Measurements from ENCODE around the gene NAA16. TPM values are rescaled to one million over a fixed set of nuclear protein-coding genes. Genes with fewer than 3 reads are reported as not detected.
"Not testable (repeated sequence)": the region's sequence is repeated elsewhere in the genome, so short reads cannot be mapped to it uniquely, and the experiment has no call there.

Gene NAA16
- total and polyA plus RNA-seq, 10 of the 15 experiments (the other 5 are each of a cell fraction or from before 2014, with no cell fraction given): 5.4 to 18.5 (median 13.2) TPM

DNA sequence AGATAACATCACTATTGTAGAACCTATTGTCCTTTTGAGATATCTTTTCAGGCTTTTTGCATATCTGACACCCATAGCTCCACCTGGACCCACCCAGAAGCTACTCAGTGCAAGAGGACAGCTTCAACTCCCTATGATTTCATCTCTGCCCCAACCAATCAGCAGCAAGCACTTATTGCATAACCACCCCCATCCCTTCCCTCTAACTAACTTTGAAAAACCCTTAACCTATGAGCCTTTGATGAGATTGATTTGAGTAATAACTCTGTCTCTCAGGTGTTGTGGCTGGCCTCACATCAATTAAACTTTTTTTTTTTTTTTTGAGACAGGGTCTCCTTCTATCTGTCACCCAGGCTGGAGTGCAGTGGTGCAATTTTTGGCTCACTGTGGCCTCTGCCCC, 34.2 kb upstream of the NAA16 start (continued):
- TF ChIP-seq BRCA1 (IDR thresholded peaks at IDR 0.05; ENCODE audit: low read depth, low read length) (no peak), SUPT20H (IDR thresholded peaks at IDR 0.05; ENCODE audit: borderline replicate concordance, control insufficient read depth, low read depth, low read length) (no peak), CREM (IDR thresholded peaks at IDR 0.05; ENCODE audit: low read depth) (no peak)
- TF ChIP-seq, protein P1, sequence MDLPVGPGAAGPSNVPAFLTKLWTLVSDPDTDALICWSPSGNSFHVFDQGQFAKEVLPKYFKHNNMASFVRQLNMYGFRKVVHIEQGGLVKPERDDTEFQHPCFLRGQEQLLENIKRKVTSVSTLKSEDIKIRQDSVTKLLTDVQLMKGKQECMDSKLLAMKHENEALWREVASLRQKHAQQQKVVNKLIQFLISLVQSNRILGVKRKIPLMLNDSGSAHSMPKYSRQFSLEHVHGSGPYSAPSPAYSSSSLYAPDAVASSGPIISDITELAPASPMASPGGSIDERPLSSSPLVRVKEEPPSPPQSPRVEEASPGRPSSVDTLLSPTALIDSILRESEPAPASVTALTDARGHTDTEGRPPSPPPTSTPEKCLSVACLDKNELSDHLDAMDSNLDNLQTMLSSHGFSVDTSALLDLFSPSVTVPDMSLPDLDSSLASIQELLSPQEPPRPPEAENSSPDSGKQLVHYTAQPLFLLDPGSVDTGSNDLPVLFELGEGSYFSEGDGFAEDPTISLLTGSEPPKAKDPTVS (IDR thresholded peaks at IDR 0.05; ENCODE audit: low read depth, low read length): no peak

DNA sequence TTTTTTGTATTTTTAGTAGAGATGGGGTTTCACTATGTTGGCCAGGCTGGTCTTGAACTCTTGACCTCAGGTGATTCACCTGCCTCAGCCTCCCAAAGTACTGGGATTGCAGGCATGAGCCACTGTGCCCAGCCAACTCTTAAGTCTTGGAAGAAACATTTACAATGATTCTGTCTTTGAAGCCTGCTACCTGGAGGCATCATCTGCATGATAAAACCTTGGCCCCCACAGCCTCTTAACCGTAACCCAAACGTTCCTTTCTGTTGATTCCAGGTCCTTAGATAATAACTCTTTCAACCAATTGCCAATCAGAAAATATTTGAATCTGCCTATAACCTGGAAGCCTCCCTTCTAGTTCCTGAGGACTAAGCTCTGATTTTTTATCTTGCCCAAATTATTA, 31.9 kb upstream of the NAA16 start:
- H3K9ac ChIP-seq (ENCODE audit: control insufficient read depth, insufficient read depth, low read length); H3K79me2 ChIP-seq (ENCODE audit: control insufficient read depth, insufficient read depth, low read length); FAIRE-seq; H3K4me1 ChIP-seq (ENCODE audit: control insufficient read depth, insufficient read depth, low read length); H3K4me3 ChIP-seq; H3K36me3 ChIP-seq (ENCODE audit: control insufficient read depth in 2 of 2, insufficient read depth in 2 of 2, low read length in 1 of 2); in situ Hi-C loops (cut with MboI); ATAC-seq; DNase-seq (ENCODE audit: low read depth, low spot score); RAD21 ChIA-PET (ENCODE audit: unreplicated experiment); H3K27me3 ChIP-seq (replicated peaks in 1 of 2; ENCODE audit: control insufficient read depth in 2 of 2, insufficient read depth in 2 of 2, low read length in 1 of 2); H3K27ac ChIP-seq (ENCODE audit: control insufficient read depth, insufficient read depth); H2AFZ ChIP-seq (ENCODE audit: control insufficient read depth, low read depth, low read length); H3K9me3 ChIP-seq (replicated peaks; ENCODE audit: control insufficient read depth, insufficient read depth, low read length); H4K20me1 ChIP-seq (ENCODE audit: control insufficient read depth, insufficient read depth); BruUV-seq (replicated peaks); intact Hi-C loops (cut with micrococcal nuclease; ENCODE audit: unreplicated experiment); SMC1A ChIA-PET (ENCODE audit: uncharacterized antibody, unreplicated experiment); H3K4me2 ChIP-seq (ENCODE audit: control insufficient read depth, insufficient read depth); POLR2A ChIA-PET: not testable (repeated sequence)
- 10% methylated on average over 2 of the region's 2 CpGs for WGBS (ENCODE audit: insufficient coverage, insufficient replicate concordance, low lambda C conversion rate, missing lambda C conversion rate)
- CTCF ChIA-PET: interaction anchor here (1.0 kb wide), 1 partner anchor 17 kb away, joined by 3 read pairs; no protein-coding TSS in a partner anchor

DNA sequence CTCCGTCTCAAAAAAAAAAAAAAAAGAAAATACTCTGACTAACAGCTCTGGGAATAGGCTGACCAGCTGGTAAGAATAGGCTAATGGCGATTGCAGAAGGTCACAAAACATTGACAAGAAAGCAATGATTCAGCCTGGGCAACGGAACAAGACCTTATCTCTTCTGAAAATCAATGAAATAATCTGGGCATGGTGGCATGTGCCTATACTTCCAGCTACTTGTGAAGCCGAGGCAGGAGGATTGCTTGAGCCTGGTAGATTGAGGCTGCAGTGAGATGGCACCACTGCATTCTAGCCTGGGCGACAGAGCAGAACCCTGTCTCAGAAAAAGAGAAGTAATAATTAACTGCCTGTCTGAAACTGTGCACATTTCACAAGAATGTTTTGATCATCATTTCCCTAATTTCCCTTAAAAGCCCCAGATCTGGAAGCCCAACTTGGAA, 28.9 kb upstream of the NAA16 start:
- ChIA-PET SMC1A (ENCODE audit: uncharacterized antibody, unreplicated experiment) (no interaction called here), CTCF (interaction anchor here (0.6 kb wide), 1 partner anchor 21 kb away, joined by 3 read pairs; no protein-coding TSS in a partner anchor), RAD21 (ENCODE audit: unreplicated experiment) (interaction anchor here (0.6 kb wide), 1 partner anchor 593 kb away, joined by 3 read pairs; no protein-coding TSS in a partner anchor), POLR2A (no interaction called here)
- Histone ChIP-seq H3K4me1 (ENCODE audit: control insufficient read depth, insufficient read depth, low read length) (no peaks in the 10 kb centered on the region), H3K4me2 (ENCODE audit: control insufficient read depth, insufficient read depth) (no peak overlapping the region), H3K9me3 (replicated peaks; ENCODE audit: control insufficient read depth, insufficient read depth, low read length) (no peaks in the 10 kb centered on the region), H3K4me3 (no peak overlapping the region), H3K27me3 (replicated peaks in 1 of 2; ENCODE audit: control insufficient read depth in 2 of 2, insufficient read depth in 2 of 2, low read length in 1 of 2) (no peaks in the 10 kb centered on the region), H3K79me2 (ENCODE audit: control insufficient read depth, insufficient read depth, low read length) (no peaks in the 10 kb centered on the region), H3K27ac (ENCODE audit: control insufficient read depth, insufficient read depth) (no peak overlapping the region), H3K36me3 (ENCODE audit: control insufficient read depth in 2 of 2, insufficient read depth in 2 of 2, low read length in 1 of 2) (no peaks in the 10 kb centered on the region), H3K9ac (ENCODE audit: control insufficient read depth, insufficient read depth, low read length) (no peak overlapping the region), H4K20me1 (ENCODE audit: control insufficient read depth, insufficient read depth) (no peaks in the 10 kb centered on the region), H2AFZ (ENCODE audit: control insufficient read depth, low read depth, low read length) (no peak overlapping the region)
- in situ Hi-C loops (cut with MboI) (no loop called here), intact Hi-C loops (cut with micrococcal nuclease; ENCODE audit: unreplicated experiment) (no loop called here)
- DNase-seq (ENCODE audit: low read depth, low spot score) (no peak), FAIRE-seq (no peak), ATAC-seq (peak; percentile 75)
- no TSS peak for BruUV-seq (replicated peaks)
- TF ChIP-seq, protein P2, sequence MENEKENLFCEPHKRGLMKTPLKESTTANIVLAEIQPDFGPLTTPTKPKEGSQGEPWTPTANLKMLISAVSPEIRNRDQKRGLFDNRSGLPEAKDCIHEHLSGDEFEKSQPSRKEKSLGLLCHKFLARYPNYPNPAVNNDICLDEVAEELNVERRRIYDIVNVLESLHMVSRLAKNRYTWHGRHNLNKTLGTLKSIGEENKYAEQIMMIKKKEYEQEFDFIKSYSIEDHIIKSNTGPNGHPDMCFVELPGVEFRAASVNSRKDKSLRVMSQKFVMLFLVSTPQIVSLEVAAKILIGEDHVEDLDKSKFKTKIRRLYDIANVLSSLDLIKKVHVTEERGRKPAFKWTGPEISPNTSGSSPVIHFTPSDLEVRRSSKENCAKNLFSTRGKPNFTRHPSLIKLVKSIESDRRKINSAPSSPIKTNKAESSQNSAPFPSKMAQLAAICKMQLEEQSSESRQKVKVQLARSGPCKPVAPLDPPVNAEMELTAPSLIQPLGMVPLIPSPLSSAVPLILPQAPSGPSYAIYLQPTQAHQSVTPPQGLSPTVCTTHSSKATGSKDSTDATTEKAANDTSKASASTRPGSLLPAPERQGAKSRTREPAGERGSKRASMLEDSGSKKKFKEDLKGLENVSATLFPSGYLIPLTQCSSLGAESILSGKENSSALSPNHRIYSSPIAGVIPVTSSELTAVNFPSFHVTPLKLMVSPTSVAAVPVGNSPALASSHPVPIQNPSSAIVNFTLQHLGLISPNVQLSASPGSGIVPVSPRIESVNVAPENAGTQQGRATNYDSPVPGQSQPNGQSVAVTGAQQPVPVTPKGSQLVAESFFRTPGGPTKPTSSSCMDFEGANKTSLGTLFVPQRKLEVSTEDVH (IDR thresholded peaks at IDR 0.05; ENCODE audit: low read depth, partially characterized antibody): no peak
- TF ChIP-seq, protein P3, sequence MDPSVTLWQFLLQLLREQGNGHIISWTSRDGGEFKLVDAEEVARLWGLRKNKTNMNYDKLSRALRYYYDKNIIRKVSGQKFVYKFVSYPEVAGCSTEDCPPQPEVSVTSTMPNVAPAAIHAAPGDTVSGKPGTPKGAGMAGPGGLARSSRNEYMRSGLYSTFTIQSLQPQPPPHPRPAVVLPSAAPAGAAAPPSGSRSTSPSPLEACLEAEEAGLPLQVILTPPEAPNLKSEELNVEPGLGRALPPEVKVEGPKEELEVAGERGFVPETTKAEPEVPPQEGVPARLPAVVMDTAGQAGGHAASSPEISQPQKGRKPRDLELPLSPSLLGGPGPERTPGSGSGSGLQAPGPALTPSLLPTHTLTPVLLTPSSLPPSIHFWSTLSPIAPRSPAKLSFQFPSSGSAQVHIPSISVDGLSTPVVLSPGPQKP (IDR thresholded peaks at IDR 0.05; ENCODE audit: low read depth, low read length): no peak
- TF ChIP-seq TBL1XR1 (IDR thresholded peaks at IDR 0.05; ENCODE audit: low read depth, low read length): no peak
- TF ChIP-seq SMARCA5 (IDR thresholded peaks at IDR 0.05): no peak
- no peak for TF ChIP-seq NR2C2 (IDR thresholded peaks at IDR 0.05; ENCODE audit: borderline replicate concordance, control insufficient read depth, insufficient read length, low read depth)
- no peak for TF ChIP-seq NR2C1 (IDR thresholded peaks at IDR 0.05)
- 36% methylated on average over 4 of the region's 5 CpGs for WGBS (ENCODE audit: insufficient coverage, insufficient replicate concordance, low lambda C conversion rate, missing lambda C conversion rate)

Data from GM12878 (cell line).